Fibroblast of the aortic adventitia (primary cell): ENCODE measurements around the gene MCM3. TPM values are rescaled to one million over a fixed set of nuclear protein-coding genes. Genes with fewer than 3 reads are reported as not detected.
A peak's percentile ranks its signal among the peaks of the same experiment; 100 is the strongest.

Experiments used
- DNase-seq: peaks from one replicate; pipeline ENCODE4 v3.0.0-alpha.2; 2010; ENCODE audit warnings: low read depth
- H3K4me3 ChIP-seq: 2 replicates; pipeline ENCODE4 v1.5.1; 2011; ENCODE audit warnings: low read depth, mild to moderate bottlenecking, control low read depth, low read length, moderate library complexity
- total RNA-seq: library from RNA; depleted of rRNA; stranded (reverse); fragments of >200 nt; gene quantifications from 2 replicates; pipeline ENCODE4 v1.2.3, GENCODE V29; 2012; ENCODE audit warnings: low replicate concordance
- TF ChIP-seq, protein P1 (sequence below): IDR thresholded peaks from 2 replicates; pipeline ENCODE4 v1.5.1; 2011; ENCODE audit warnings: mild to moderate bottlenecking, low read length, control low read depth, inconsistent platforms; ENCODE audit not compliant: insufficient read depth

MCM3 gene
- total RNA-seq, 1 donor, result 85.7 TPM

DNA sequence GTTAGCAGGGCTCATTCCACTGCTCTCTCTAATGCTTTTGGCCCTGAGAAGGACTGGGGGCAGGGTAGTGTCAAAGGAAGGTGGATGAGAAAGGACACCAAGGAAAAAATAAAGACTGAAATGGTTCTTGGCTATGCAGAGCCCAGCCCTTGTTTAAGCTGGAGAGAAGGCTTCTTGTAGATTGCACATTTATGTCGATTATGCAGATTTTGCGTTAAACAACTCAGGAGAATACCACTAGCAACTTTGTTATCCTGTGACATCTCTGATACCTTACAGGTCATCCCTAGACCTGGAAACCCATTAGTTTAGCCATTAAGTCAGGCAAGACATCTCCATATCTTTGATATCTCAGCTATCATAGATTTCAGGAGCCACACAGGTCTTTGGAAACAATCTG lies 29.1 kb downstream of the MCM3 start:
- no peak for DNase-seq
- TF ChIP-seq, protein P1, sequence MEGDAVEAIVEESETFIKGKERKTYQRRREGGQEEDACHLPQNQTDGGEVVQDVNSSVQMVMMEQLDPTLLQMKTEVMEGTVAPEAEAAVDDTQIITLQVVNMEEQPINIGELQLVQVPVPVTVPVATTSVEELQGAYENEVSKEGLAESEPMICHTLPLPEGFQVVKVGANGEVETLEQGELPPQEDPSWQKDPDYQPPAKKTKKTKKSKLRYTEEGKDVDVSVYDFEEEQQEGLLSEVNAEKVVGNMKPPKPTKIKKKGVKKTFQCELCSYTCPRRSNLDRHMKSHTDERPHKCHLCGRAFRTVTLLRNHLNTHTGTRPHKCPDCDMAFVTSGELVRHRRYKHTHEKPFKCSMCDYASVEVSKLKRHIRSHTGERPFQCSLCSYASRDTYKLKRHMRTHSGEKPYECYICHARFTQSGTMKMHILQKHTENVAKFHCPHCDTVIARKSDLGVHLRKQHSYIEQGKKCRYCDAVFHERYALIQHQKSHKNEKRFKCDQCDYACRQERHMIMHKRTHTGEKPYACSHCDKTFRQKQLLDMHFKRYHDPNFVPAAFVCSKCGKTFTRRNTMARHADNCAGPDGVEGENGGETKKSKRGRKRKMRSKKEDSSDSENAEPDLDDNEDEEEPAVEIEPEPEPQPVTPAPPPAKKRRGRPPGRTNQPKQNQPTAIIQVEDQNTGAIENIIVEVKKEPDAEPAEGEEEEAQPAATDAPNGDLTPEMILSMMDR, result no peak
- no peak overlapping the region for H3K4me3 ChIP-seq

DNA sequence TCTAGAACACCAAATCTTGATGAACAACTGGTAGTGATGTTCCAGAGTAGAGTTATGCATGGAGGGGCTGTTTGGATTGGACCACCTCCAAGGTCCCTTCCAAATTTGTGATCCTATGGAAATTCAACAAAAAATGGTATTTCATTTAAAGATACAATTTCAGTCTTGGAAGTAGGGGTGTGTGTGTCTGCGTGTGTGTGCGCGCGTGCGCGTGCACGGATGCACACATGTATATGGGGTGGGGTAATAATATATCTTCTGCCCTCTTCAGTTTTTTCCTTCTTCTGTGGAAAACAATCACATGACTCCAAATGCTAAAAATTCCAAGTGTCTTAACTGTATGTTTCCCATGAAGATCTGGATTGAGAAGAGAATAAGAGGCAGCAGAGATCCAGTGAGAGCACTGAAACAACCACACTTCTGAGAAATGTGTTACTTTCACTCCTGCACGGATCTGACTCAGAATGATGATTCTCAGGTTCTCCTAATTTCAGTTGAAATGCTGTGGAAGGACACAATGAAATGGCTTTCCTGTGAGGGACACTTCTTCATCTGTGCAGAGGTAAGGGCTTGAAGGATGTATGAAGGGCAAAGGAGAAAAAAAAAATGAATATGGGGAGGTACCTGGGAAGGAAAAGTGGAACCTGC lies 29.7 kb downstream of the MCM3 start:
- no peak overlapping the region for H3K4me3 ChIP-seq
- TF ChIP-seq, protein P1, result no peak
- no peak for DNase-seq

DNA sequence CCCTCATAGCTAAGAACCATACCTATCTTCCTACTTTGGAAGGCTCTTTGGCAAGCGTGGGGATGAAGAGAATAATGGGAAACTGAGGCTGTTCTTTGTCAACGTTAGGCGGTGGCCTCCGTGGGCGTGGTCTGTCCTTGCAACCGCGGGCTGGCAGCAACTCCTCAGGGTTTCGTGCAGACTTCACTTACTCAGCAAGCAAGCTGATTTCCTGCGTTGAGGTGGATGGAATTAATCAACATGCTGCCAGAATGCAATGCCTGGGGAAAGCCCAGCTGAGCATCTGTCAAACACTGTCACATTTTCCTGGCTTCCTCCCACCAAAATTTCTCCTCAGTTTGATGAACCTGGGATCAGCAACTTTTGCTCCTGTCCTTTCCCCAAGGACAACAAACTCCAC lies 31.0 kb downstream of the MCM3 start:
- TF ChIP-seq, protein P1, result no peak
- peak; percentile 45 for DNase-seq
- H3K4me3 ChIP-seq, result no peak overlapping the region

DNA sequence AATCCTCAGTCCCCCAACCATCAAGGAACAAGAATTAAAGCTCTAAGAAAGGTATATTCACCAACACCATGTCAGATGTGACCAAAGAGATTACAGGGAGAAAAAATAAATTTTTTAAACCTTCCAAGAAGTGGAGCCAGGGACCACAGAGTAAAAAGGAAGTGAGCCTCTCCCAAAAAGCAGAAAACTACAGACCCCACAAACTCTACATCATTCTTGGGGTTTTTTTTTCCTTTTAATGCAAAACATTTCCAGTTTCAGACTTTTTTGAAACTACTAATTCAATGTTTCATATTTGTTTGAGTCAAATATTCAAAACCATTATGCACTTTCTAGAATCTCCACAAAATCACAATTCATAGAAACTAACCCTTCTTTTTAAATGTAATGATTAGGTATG lies 33.4 kb downstream of the MCM3 start:
- no peak for DNase-seq
- H3K4me3 ChIP-seq, result no peak overlapping the region
- TF ChIP-seq, protein P1, result no peak

DNA sequence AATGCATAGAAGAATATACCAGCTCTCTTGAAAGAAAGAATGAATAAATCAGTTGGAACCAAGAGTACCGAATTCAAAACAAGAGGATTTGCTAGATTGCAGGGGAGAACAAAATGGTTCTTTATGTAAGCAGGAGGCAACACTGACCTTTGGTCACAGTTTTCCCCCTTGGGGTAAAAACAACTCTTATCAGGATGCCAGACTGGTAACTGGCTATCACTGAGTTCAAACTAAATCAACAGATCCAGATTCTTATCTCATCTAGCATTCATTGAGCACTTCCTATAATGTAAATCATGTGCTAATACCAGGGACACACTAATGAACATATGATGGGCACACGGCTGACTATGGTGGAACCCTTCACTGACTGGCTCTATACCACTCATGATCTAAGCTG lies 35.5 kb downstream of the MCM3 start:
- no peak overlapping the region for H3K4me3 ChIP-seq
- DNase-seq, result no peak
- TF ChIP-seq, protein P1, result no peak

DNA sequence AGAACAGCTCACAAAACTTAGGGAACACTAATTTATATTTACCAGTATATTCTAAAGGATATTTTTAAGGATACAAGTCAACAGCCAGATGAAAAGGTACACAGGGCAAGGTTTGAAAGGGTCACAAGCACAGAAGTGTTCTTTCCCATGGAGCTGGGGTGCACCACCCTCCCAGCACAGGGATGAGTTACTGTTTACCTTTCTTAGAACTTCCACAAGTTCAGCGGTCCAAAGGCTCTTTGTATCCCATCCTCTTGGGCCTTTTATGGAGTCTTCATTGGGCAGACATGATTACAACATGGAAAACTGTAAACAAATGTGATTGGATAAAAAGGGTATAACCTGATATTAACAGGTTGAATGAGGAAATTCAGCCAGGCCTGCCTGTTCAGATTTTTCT lies 39.1 kb downstream of the MCM3 start:
- TF ChIP-seq, protein P1, result no peak
- no peak overlapping the region for H3K4me3 ChIP-seq
- DNase-seq, result no peak

DNA sequence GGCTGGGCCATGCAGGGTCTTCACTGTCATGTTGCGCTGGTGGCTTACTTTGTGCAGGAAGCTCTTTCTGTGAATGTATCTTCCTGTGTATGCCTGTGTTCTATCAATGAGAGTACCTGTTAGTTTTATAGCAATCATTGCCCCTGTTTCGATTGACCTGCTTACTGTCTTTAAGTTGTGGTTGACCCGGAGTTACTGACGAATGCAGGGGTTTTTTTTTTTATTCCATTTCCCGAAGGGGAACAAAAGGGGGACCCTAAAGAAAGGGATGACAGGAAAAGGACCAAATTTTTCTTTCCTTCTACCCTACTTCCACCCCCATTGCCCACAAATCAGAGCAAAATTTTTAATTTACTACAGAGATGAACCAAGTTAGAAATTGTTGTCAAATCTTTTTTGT lies 40.1 kb downstream of the MCM3 start, which contains the start of gene IL17F:
IL17F (minus strand) TSS at position 101 of the 400 bp plus-strand sequence; CDS start at position 30, 71 bp downstream.
- no peak for DNase-seq
- TF ChIP-seq, protein P1, result no peak
- no peak within 1 kb of the TSS for H3K4me3 ChIP-seq
